AG10803 (cell line): ENCODE results near the gene PXK.

Source experiments
- DNase-seq: peaks from one replicate; pipeline ENCODE4 v3.0.0; 2010; ENCODE audit warnings: low read depth
- H3K4me3 ChIP-seq: 2 replicates; pipeline ENCODE4 v1.5.1; 2011; ENCODE audit warnings: mild to moderate bottlenecking, low read length, control low read depth
- CTCF ChIP-seq: conservative IDR thresholded peaks from 2 replicates; pipeline ENCODE4 v1.5.1; 2011; ENCODE audit warnings: mild to moderate bottlenecking, low read length, control low read depth, inconsistent platforms

Gene PXK

GRCh38 chr3:58474348-58474911 lies 141.7 kb downstream of the PXK start:
- DNase-seq: no peak
- H3K4me3 ChIP-seq: no peak overlapping the region
- TF ChIP-seq CTCF: no peak

GRCh38 chr3:58474967-58475578 lies 142.4 kb downstream of the PXK start:
- no peak for TF ChIP-seq CTCF
- no peak overlapping the region for H3K4me3 ChIP-seq
- no peak for DNase-seq
